Activated T-helper 1 cell treated with anti-CD3 and anti-CD28 coated beads, Interleukin-2, amount 50 U/mL, for 16 hours (primary cell): ENCODE results near the gene ZNF142.

Experiments
- DNase-seq, 2 donors: peaks; one replicate each; pipeline ENCODE4 v3.0.0-alpha.2; 2020; ENCODE audit warnings: low read depth in 1 of 2, low spot score in 1 of 2

Gene ZNF142

DNA sequence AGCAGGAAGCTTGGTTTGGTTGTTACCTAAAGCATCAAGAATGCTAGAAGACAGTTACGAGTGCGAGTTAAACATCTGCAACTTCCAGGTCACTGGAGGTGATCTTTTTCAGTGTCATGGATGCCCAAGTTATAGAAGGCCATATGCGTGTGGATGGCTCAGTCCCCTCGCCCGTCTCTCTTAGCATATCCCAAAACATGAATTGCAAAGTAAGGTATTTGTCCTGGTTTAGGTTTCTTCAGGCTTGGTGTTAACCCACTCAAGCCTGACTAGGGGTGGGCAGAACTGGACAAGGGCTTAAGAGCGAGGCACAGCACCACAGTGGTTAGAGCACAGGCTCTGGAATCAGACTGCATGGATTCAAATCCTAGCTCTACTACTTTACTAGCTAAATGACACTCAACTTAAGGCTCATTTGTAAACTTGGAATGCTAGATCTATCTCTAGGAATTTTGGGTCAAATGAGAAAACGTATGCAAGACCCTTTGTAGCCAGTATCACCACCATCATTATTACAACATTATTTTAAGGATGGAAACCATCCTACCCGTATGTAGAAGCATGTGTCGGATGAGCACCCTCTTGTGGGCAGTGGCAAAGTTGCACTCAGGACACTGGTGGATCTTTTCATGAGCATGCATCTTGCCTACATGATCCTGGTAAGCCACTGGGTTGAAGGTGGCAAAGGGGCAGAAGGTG is 11.2 kb downstream of the ZNF142 start:
- peak in 1 of 2 donors; percentile 11 for DNase-seq

DNA sequence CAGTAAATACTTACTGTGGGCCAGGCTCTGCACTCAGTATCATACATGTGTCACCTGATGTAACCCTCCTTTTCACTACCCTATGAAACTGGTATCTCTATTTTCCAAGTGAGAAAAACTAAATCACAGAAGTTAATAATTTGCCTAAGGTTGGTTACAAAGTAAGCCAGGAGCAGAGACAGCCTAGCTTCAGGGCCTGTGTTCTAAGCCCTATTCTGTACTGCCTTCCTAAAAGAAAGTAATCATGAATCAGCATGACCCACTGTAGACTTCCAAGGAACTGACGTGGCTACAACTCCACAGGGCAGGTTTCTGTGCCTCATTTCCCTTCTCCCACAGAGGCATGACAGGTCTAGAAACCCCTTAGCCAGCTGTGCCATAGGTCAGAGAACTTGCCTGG is 14.3 kb downstream of the ZNF142 start:
- no peak for DNase-seq

DNA sequence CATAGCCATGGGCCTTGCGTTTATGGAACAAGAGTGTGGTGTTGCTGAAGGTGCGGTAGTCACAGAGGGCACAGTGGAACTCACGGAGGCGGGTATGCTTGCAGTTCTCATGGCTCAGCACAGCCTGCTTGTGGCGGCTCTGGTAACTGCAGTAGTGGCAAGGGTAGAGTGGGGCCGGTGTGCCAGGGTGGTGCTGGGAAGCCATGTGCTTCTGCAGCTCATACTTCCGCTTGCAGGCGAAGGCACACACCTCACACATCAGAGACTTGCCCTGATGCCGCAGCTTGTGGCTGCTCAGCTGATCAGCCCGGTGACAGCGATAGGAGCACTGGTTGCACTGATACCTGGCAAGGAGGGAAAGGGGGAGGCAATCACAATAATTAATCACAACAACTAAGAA is 14.7 kb downstream of the ZNF142 start:
- no peak for DNase-seq

DNA sequence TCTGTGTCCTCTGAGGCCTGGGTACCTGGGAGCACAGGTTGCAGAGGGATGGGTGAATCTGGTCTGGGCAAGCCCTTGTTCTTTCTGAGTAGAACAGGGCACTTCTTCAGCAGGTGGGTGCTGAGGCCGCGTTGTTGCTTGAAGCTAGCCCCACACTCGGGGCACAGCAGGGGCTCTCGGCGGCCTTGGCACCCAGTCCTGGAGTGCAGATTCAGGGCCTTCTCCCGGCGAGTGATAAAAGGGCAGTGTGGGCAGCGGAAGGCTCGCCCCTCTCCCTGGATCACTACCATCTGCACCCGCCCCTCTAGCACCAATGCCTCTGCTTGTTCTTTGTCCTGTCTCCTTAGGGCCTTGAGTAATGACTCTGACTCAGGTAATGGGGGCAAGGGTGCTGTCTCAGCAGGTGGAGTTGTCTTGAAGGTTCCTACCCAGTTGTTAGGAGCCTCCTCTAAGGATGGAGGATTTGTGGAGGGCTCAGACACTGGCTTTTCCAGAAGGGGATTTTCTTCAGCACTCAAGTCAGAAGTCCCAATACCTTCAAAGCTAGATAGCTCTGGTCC is 15.6 kb downstream of the ZNF142 start:
- no peak for DNase-seq

DNA sequence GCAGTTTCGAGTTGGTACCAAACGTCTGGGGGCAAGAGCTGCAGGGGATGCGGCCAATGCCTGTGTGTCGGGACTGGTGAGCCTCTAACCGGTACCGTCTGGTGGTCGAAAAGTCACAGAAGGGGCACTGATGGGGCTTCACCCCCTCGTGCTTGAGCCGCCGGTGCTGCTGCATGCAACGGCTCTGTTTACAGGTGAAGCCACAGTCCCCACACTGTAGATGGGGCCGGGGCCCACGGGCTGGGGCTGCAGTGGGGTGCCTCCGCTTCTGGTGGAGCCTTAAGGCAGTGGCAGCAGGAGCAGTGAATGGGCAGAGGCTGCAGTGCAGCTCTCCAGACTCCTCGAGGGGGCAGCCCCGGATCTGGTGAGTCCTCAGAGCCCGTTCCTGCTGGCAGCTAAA is 16.6 kb downstream of the ZNF142 start:
- DNase-seq: no peak

DNA sequence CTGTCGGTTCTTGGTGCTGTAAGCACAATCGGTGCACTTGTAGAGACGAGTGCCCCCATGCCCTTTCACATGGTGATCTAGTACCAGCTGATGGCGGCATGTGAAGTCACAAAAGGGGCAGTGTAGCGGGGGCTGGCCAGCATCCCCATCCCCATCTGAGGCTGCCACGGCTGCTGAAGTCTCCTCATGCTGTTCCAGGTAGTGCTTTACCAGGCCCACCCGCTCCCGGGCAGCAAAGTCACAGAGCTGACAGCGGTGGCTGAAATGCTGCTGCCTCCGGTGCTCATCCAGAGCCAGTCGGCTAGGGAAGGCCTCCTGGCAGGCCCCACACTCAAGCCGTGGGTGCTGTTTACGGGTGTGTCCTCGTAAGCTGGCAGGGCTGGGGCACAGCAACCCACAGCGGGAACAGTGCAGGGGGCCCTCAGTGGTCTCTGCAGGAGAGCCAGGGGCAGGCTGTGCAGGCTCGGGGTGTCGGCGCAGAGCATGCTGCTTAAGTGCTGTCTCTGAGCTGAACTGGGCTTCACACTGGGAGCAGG is 17.2 kb downstream of the ZNF142 start:
- DNase-seq: no peak

DNA sequence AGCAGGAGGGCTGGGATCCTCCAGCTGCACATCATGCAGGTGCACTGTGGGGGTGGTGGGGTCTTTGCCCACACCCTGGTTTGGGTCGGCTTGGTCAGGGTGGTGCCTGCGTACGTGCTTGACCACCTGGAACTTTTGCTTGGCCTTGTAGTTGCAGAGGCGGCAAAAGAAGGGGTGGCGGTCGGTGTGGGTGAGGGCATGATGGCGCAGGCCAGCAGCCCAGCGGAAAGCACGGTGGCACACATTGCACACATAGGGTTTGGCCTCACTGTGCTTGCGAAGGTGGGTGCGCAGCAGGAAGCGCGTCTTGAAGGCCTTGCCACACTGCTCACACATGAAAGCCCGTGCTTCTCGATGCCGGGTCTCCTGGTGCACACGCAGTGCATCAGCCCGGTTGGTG is 21.1 kb downstream of the ZNF142 start:
- no peak for DNase-seq

DNA sequence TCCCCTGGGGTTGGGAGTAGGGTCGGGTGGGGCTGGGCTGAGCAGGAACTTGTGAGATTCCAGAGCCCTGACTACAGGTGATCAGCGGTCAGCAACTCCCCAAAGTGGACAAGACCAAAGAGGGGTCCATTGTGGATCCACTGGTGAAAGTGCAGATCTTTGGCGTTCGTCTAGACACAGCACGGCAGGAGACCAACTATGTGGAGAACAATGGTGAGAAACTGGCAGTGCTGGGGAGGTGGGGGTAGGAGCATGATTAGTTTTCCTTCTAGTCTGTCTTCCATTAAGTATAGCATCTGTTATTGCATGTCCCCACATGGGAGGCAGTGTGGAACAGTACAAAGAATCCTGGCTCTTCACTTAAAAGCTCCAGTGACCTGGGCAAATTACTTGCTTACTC is 23.7 kb downstream of the ZNF142 start:
- DNase-seq: no peak

DNA sequence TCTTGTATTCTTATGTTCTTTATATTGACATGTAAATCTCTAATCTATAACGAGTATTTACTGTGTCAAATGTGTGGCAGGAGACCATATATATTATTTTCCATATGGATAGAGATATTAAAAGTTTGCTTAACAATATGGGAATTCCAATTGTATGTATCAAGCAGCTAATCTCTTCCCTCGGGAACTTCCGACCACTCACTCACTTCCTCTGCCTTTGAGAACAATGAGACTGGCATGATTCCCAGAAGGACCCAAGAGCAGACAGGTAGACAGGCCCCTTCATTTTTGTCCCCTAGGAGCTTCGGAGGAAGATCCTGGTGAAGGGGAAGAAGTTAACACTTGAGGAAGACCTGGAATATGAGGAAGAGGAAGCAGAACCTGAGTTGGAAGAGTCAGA is 27.6 kb downstream of the ZNF142 start:
- no peak for DNase-seq

DNA sequence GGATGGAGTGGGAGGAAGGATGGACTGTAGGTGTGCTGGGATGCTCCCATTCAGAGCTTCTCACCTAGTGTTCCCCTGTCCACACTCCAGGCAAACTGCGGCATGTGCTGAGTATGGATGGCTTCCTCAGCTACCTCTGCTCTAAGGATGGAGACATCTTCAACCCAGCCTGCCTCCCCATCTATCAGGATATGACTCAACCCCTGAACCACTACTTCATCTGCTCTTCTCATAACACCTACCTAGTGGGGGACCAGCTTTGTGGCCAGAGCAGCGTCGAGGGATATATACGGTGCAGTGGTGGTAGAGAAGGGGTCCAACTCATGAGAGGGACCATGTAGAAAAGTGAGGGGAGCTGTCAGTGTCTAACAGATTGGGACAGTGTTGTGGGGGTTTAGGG is 31.5 kb downstream of the ZNF142 start:
- DNase-seq: no peak

DNA sequence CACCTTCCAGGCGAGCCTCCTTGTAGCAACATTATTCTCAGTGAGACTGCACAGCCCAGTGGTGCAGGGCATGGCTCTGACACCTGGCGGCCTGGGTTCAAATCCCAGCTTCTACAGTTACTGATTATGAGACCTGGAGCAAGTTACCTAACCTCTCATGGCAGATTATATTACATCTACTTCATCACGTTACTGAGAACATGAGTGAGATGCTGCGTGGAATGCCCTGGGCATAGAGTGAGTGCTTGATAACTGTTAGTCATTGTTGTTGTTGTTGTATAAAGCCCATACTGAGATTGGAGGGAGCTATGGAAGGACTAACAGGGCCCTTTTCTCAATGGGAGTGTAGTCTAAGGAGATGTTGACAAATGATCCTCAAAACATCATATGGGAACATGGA is 33.1 kb downstream of the ZNF142 start:
- no peak for DNase-seq

DNA sequence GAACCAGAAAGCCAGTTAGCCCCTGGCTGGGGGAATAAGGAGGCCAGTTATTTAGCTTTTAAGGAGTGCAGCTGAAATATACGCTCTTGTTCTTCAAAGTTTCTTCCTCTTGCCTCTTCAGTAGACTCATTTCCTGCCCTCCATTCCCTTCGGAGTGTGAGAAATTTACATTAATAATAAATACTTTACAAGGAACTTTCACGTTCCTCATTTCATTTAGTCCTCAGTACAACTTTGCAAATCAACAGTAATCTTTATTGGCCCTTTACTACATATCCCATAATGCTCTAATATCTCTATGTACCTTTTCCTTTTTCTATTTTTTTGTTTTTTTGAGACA is 36.1 kb downstream of the ZNF142 start:
- no peak for DNase-seq

DNA sequence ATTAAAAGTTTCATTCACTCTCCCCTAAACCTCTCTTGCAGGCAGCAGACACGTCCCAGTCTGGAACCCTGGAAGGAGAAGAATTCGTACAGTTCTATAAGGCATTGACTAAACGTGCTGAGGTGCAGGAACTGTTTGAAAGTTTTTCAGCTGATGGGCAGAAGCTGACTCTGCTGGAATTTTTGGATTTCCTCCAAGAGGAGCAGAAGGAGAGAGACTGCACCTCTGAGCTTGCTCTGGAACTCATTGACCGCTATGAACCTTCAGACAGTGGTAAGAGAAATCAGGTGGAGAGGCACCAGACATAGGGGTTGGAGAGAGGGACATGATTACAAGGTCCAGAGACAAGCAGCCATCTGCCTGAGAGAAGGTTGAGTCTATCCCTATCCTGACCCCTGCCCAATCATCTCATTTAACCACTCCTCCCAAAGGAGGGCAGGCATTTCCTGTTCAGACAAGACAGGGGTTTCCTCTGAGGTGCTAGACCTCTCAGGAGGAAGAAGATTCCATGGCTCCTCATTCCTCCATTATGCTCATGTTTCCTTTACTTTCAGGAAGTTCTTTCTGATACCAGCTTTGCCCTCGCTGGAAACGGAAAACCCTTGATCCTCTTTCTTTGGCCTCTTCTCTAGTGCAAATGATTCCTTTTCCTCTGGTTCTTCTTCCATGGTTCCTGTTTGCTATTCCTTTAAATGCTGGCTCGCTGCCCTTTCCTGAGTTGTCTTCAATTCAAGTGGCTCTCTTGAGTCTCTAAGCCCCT is 36.6 kb downstream of the ZNF142 start:
- DNase-seq: no peak

DNA sequence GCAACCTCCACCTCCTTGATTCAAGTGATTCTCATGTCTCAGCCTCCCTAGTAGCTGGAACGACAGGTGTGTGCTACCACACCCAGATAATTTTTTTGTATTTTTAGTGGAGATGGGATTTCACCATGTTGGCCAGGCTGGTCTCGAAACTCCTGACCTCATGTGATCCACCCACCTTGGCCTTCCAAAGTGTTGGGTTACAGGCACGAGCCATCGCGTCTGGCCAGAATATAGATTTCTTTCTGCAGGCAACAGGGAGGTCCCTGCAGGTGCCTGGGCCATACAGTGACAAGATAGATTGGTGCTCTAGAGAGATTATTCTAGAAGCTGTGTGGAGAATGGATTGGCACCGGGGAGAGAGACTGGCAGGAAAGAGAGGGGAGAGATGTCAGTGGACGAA is 38.4 kb downstream of the ZNF142 start:
- no peak for DNase-seq

DNA sequence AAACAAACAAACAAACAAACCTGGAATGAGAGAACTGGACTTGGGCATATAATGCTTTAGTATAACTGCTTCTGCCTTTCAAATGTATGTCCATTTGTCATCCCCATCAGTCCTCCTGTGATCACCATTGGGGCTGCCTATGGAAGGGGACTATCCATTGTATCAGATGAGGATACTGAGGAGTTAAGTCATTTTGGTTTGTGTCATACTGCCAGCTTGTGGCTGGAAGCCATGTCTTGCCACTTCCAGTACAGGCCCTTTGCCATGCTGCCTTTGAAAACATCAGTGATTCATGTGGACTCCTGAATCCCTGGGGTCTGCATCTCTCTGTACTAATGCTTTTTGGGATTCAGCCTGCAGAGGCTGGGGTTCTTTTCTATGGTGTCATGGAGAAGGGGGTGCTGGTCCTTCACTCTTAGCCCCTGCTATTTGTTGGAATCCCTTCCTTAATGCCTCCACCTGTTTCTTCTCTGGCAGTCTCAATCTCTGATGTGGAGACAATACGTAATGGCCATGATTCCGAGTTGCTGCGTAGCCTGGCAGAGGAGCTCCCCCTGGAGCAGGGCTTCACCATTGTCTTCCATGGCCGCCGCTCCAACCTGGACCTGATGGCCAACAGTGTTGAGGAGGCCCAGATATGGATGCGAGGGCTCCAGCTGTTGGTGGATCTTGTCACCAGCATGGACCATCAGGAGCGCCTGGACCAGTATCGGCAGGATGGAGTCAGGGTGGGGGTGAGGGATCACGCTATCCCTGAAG is 41.1 kb downstream of the ZNF142 start:
- no peak for DNase-seq

DNA sequence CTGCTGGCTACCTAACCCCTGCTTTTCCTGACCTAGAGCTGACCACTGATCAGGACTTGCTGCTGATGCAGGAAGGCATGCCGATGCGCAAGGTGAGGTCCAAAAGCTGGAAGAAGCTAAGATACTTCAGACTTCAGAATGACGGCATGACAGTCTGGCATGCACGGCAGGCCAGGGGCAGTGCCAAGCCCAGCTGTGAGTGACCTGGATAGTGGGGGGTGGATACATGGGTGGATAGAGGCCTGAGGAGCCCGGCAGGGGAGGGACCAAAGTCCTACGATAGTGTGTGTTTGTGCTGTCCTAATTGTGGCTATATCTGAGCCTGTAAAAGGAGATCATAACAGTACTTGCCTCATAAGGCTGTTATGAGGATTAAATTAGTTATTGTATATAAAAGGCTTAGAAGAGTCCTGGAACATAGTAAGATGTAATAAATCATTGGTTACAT is 43.5 kb downstream of the ZNF142 start:
- no peak for DNase-seq

DNA sequence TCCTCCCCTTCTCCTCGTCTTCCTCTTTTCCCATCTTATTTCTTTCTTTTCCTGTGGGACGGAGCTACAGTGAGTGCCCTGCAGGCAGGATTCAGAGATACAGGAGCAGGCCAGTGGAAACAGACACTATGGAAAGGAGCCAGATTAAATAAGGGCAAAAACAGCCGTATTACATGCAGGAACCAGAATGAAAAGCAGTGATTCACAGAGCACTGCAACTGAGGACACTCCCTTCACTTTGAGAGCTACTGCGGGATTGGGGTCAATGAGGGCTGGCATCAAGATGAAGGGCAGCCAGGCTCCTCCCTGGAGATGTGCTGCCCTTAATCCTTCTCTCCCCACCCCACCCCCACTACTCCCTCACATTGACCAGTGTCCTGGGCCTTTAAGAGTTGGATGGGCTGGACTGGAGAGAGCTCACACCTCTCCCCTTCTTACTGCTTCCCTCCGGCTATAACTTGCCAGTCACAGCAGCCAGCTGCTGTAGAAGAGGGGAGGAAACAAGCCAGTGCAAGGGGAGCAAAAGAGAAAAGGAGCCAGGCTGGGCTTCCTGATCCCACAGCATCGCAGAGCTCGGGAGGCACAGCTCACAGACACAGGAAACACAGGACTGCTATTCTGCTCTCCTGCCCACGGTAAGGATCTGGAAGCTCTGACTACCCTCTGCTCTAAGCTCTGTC is 51.8 kb downstream of the ZNF142 start, which contains the start of gene PLCD4:
TSS of gene PLCD4 (plus strand) at position 464 of the 680 bp plus-strand sequence. CDS start 7,841 bp downstream, outside the sequence.
- DNase-seq: no peak

DNA sequence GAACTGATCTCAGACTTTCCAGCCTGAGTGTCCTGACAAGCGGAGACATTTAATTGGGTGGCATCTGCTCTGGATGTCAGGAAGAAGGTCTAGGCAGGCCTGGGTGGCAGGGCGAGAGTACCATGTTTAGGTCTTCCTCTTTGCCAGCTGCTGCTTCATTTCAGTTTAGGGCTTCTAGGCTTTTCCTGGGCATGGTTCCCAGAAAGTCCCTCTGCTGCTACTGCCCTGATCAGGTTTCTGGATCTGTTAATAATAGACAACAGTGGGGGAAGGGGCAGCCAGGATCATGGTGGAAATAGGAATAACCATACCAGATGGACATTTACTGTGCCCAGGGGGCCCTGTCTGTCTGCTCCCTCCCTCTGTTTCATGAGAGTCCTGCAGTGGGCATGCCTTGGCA is 54.0 kb downstream of the ZNF142 start:
- no peak for DNase-seq
